COLO829 (cell line): ENCODE measurements around the gene BST1.
"Not testable (repeated sequence)": the region's sequence is repeated elsewhere in the genome, so short reads cannot be mapped to it uniquely, and the experiment has no call there.

ENCODE experiments used
- DNase-seq: peaks from one replicate; pipeline ENCODE4 v3.0.0; 2012; ENCODE audit warnings: low spot score

BST1 gene

GRCh38 chr4:15711762-15712161 is 8.9 kb downstream of the BST1 start:
- DNase-seq, result no peak

DNA sequence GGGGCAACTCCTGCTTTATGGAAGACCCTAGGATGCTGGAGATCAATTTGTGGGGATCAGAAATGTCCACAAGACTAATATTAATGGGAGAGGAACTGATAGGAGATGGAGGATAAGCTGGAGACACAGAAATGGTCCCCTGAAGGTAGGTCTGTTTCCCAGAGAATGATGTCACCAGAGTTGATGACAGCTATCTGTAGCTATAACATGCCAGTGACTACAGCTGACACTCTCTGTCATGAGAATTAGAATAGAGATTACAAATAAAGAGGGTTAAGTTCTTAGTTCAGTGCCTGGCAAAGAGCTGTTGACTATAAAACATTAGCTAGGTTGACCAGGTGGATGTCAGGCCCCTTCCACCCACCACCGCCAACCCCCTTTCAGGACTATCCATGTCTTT is 9.3 kb downstream of the BST1 start:
- DNase-seq, result no peak

DNA sequence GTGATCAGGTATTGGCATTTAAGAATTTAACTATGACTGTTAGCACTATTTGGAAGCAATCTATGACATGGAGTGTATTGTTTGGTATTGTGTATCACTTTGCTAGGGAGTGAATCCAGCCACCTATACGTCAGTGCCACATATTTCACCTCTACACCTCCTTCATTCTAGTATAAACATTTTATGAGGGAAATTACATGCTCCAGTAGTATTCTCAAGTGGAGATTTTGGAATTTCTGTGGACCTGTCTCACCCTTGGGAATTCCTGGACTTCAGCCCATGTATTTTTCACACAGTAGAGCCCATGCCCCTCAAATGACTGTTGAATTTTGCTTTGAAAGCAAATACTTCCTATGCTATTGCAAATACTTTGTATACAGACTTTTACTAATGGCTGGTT is 11.3 kb downstream of the BST1 start:
- no peak for DNase-seq

DNA sequence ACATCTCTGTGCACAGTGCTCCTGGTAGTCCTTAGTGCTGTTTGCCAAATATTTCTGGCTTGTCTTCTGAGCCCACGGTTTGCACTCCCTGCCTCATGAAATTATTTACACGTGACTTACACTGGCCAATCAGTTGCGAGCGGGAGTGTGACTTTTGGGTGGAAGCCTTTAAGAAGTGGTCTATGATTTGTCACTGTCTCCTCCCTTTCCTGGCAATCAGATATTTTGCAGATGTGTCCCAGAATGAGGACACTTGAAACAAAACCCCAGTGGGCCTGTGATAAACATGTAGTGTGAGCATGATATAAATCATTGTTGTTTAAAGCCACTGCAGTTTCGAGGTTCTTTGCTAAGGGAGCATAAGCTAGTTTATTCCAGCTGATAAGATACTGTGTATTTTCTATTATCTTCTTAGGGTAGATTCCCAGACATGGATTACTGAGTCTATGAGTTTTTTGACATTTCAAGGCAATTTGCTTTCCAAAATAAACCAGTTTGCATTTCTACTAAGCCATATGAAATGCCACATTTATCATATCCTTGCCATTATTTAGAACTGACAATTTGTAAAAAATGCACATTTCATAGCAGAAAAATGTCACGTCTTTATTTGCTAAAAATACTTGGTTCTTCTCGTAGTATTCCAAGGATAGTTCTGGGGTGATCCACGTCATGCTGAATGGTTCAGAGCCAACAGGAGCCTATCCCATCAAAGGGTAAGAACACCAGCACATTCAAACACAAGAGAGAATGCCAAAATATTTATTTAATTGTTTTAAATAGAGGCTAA is 12.0 kb downstream of the BST1 start:
- DNase-seq, result no peak

DNA sequence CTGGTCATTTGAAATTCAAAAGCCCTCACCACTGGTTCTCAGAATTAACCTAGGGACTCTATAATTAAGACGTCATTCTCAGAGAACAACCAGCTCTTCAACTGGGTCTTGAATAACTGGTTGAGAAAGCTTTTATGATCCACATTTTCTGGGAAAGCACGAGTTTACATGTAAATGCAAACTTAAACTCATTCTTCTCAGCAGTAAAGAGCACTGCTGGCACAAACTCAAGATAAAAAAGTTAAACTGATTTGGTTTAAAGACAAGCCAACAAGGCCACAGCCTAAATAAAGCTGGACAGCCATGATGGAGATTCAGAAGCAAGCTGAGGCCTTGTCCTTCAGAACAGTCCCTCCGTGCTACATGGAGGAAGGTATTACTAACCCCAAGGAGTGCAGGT is 13.2 kb downstream of the BST1 start:
- DNase-seq, result no peak

- no peak for DNase-seq
Measured at GRCh38 chr4:15717086-15717485, 14.2 kb downstream of the BST1 start.

GRCh38 chr4:15717657-15718416 is 15.0 kb downstream of the BST1 start:
- DNase-seq, result no peak

DNA sequence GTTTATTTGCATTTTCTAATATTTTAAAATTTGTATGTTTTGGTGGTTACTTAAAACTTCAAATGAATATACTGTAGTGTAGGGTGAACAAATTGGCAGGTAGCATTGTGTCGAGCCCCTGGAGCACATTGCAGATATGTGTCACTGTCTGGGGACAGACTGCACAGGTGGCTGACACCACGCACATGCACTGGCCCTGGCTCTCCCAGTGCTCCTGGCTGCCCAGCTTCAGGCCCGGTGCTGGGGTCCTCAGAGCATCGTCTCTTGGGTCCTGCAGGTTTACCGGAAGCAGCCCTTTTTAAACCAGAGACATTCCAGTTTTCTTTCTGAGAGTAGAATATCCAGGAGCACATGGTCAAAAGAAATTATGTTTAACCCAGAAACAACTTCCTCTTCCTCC is 15.6 kb downstream of the BST1 start:
- DNase-seq, result no peak

GRCh38 chr4:15718959-15719358 is 16.1 kb downstream of the BST1 start:
- no peak for DNase-seq

- DNase-seq, result no peak
Measured at GRCh38 chr4:15719506-15719905, 16.6 kb downstream of the BST1 start.

GRCh38 chr4:15720851-15721250 is 18.0 kb downstream of the BST1 start:
- DNase-seq, result no peak

GRCh38 chr4:15725608-15726007 is 22.7 kb downstream of the BST1 start:
- DNase-seq, result no peak

- DNase-seq, result peak; percentile 38
Measured at GRCh38 chr4:15729910-15730533, 27.2 kb downstream of the BST1 start.

DNA sequence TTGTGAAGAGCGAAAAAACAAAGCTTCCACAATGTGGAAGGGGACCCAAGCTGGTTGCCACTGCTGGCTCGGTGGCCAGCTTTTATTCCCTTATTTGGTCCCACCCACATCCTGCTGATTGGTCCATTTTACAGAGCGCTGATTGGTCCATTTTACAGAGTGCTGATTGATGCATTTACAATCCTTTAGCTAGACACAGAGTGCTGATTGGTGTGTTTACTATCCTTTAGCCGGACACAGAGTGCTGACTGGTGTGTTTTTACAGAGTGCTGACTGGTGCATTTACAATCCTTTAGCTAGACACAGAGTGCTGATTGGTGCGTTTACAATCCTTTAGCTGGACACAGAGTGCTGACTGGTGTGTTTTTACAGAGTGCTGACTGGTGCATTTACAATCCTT is 30.2 kb downstream of the BST1 start:
- DNase-seq, result not testable (repeated sequence)

DNA sequence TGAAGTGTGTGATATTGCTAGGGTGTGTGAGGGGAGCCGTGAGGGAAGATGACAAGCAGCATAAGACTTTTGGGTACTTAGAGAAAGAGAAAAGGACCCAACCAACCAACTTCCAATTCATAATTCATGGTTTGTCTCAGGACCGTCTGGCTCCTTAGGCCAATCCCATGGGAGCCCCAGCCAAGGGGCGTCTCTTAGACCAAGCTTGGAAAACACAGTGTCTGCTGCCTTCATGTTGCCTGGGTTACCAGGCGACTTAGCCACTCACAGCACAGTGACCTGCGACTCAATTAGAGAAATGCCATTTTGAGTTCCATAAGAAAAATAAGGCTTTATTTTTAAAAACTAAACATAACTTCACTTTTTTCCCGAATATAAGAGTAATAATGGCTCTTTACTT is 32.7 kb downstream of the BST1 start:
- no peak for DNase-seq

- no peak for DNase-seq
Measured at GRCh38 chr4:15736514-15737050, 33.7 kb downstream of the BST1 start.

DNA sequence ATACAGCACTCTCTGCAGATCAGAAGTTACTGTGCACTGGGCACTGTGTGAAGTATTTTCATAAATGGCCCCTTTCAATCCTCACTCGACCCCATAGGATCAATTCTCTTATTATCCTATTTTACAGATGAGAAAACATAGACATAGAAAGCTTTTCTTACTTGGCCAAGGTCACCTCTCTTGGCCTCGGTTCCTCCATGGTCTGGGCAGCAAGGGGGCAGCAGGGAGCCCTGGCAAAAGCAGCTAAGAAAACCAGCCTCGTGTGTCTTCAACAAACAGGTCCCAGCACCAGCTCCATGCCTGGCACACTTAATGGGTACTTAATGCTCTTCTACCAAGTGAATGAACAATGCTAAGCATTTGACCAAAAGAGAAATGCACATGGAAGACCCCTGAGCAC is 34.4 kb downstream of the BST1 start:
- no peak for DNase-seq

GRCh38 chr4:15738877-15739276 is 36.0 kb downstream of the BST1 start:
- no peak for DNase-seq

DNA sequence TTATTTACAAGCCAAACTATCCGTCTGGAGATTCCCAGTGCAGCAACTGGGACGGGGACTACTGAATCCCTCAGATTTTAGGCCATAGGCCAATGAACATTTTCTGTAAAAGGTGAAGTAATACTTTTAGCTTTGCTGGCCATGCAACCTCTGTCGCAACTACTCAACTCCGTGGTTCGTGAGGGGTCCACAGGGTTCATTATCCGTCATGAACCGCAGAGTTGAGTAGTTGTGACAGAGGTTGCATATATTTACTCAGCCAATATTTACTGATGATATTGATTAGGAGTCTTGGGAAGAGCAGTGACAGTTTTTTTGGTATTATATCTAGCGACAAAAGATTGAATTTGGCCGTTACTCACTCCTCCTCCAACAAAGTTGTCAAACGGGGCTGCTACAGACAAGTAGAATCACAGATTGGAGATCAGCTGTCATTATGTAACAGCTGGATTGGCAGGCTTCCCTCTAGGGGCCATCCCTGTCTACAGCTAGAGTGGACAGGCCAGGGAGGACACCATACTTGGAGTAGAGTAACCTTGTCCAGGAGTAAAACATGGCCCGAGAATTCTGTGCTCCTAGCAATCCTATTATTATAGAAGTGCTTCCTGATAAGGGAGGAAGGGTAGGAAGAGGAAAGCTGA is 38.0 kb downstream of the BST1 start:
- DNase-seq, result no peak

DNA sequence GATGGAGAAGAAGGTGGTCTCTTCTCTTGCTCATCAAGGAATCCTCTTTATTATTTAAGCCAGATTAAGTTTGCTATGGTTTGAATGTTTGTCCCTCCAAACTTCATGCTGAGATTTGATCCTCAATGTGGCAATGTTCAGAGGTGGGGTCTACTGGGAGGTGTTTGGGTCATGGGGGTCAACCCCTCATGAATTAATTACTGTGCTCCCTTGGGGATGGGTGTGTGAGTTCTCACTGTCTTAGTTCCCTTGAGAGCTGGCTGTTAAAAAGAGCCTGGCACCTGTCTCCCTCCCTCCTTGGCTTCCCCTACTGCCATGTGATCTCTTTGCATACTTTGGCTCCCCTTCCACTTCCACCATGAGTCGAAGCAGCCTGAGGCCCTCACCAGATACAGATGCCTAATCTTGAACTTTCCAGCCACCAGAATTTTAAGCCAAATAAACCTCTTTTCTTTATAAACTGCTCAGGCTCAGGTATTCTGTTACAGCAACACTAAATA is 39.3 kb downstream of the BST1 start:
- DNase-seq, result no peak

GRCh38 chr4:15742637-15743036 is 39.8 kb downstream of the BST1 start:
- DNase-seq, result no peak

DNA sequence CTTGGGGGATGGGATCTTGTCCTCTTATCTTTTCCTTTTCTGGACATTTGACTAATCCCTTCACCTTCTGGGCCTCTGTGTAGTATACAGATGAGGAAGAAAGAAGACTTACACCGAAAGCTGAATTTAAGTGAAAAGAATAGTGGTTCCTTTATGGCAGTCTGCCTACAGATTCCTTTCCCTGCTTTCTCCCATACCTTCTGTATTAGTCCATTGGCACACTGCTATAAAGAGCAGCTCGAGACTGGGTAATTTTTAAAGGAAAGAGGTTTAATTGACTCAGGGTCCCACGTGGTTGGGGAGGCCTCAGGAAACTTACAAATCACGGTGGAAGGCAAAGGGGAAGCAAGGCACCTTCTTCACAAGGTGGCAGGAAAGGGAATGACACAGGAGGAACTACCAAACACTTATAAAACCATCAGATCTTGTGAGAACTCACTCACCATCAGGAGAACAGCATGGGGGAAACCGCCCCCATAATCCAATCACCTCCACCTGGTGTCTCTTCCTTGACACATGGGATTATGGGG is 41.2 kb downstream of the BST1 start:
- DNase-seq, result no peak
